Stimulated activated CD8-positive, alpha-beta memory T cell treated with anti-CD3 and anti-CD28 coated beads, Interleukin-15, amount 100 ng/mL, for 1 hour (primary cell): ENCODE data around the gene OTOF.

ENCODE experiments used
- DNase-seq: peaks from one replicate; pipeline ENCODE4 v3.0.0-alpha.2; 2020; ENCODE audit warnings: low read depth

OTOF gene

DNA sequence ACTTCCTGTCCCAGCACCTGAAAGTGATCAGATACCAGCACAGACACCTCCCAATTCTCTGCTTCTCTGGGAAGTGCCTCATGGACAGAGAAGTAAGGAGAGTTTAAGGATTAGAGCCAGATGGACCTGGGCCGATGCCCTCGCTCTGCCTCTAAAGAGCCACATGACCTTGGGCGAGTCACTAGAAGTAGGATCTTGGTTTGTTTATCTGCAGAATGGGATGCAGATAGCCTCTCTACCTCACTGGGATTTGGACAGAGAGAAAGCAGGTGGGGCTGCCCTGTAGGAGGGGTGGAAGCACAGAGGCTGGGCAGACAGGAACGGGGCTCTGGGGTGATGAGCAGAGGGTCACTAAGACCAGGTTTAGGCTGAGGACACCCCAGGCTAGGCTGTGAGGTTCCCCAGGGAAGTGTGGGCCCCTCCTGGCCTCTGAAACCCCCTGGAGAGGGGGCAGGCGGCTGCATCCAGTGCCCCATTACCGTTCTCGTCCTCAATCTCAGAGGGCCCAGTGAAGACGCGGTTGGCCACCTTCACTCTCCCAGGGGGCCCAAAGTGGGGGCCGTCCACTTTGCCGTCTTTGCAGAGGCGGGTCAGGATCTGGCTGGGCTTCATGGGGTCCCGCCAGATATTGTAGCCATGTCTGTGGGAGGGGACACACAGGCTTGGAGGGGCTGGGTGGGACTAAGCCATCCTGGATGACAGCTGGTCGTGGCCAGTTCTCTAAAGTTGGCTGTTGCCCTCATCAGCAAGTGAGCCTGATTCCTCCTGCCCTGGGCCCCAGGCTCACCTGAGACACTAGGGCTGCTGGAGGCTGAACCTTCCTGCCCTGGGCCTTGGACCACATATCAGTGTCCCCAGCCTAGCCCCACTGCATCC lies 13.3 kb downstream of the OTOF start:
- no peak for DNase-seq

GRCh38 chr2:26463244-26464192 lies 14.4 kb downstream of the OTOF start:
- no peak for DNase-seq

- no peak for DNase-seq
Observed at GRCh38 chr2:26462511-26463243, 15.2 kb downstream of the OTOF start.

DNA sequence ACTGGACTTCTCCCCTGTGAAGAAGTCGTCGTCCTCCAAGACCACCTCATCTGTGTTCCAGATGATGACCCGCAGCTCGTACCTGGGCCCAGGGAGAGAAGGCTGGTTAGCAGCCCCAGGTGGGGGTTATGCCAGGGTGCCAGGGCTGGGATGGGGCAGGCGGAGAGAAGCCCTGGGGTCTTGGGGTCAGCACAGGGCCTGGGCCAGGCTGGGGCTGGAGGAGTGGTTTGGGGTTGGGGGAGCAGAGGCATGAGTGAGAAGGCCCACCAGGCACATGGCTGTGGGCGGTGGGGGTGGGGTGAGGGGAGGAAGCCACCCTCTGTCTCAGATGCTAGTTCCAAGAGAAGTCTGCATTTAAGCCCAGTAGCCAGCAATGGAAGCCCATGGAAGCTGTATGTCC lies 15.8 kb downstream of the OTOF start:
- no peak for DNase-seq

- no peak for DNase-seq
Observed at GRCh38 chr2:26461601-26462023, 16.3 kb downstream of the OTOF start.

GRCh38 chr2:26460613-26461031 lies 17.3 kb downstream of the OTOF start:
- DNase-seq, result no peak

DNA sequence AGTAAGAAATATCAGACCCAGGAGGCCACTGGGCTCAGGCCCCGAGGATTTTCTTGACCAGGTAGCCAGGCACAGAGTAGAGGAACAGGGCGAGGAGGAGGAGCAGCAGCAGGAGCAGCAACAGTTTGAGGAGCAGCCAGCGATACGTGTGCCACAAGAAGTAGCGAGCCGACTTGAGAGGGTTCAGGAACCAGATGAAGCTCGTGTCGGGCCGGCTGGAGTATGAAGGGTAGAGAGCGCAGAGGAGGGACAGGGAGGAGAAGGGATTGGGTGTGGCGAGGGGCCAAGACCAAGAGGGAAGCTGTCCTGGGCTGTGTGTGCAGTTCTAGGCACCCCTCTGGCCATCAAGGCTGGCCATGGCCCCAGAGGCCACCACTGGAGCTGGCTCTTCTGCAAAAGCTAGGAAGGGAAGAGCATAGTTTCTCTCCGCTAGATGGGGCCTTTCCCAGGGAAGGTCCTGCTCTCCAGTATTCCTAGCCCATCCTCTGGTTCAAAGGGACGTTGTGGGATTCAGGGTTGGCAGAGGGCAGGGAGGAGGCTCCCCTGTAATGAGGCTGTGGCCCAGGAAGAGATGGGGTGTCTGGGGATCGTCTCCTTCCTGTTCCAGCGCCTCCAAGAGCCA lies 17.8 kb downstream of the OTOF start:
- DNase-seq, result no peak

GRCh38 chr2:26458365-26459042 lies 19.4 kb downstream of the OTOF start:
- DNase-seq, result no peak

DNA sequence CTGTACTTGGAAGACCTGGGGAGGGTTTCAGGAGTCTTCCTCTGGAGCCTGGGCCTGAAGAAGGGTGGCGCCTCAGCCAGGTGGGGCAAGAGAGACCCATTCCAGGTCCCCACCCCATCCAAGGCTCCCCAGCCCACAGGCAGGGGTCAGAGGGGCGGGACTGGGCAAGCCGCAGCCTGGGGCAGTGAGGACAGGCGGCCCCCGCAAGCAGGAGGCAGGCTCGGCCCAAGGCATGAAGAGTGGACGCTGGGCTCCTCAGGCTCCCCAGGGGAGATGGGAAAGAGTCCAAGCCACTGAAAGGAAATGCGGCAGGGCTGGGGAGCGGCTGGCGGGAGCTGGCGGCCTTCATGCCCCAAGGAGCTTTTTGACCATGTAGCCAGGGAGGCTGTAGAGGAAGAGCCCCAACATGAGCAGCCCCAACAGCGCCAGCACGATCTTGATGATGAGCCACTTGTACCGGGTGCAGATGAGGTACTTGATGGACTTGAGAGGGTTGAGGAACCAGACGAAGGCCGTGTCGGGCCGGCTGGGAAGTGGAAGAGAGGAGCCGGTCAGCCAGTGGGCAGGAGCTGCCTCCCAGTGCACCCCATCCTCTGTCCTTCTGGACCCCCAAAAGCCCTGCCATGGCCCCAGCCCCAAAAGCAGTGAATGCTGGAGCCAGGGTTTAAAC lies 20.1 kb downstream of the OTOF start:
- no peak for DNase-seq

- DNase-seq, result no peak
Observed at GRCh38 chr2:26457251-26457666, 20.7 kb downstream of the OTOF start.

DNA sequence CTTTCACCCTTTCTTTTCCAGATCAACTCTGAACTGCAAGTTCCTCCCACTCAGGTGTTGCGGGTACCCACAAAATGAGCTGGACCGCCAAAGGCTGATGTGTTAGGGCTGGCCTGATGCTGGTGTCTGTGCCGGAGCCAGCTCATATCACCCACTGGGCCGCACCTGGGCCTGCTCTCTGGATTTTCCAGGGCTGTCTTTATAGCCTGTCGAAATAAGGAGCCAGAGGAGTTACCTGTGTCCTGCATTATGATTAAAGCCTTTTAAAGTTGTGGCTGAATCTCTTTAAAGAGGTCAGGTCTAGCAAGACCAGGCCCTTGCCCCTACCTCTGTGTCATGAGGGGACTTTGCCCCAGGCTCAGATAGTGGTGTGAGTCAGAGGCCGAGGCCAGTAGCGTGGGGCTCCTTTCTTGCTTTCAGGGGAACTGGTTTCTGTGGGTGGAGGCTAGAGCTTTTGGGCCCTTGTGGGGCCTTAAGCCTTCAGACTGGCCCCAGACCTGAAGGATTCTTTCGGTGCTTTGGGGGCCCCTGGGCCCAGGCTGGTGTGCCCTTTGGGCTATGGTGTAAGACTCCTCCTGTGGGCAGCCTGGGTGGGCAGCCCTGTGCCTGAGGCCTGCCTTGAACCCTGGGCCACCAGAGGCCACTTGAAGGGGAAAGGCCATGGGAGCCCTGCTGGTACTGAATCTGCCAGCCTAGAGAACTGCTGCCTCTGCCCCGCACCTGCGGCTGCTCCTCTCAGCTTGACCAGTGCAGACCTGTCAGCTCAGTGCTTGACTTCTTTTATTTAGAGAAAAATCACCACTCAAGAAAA lies 21.3 kb downstream of the OTOF start:
- no peak for DNase-seq

DNA sequence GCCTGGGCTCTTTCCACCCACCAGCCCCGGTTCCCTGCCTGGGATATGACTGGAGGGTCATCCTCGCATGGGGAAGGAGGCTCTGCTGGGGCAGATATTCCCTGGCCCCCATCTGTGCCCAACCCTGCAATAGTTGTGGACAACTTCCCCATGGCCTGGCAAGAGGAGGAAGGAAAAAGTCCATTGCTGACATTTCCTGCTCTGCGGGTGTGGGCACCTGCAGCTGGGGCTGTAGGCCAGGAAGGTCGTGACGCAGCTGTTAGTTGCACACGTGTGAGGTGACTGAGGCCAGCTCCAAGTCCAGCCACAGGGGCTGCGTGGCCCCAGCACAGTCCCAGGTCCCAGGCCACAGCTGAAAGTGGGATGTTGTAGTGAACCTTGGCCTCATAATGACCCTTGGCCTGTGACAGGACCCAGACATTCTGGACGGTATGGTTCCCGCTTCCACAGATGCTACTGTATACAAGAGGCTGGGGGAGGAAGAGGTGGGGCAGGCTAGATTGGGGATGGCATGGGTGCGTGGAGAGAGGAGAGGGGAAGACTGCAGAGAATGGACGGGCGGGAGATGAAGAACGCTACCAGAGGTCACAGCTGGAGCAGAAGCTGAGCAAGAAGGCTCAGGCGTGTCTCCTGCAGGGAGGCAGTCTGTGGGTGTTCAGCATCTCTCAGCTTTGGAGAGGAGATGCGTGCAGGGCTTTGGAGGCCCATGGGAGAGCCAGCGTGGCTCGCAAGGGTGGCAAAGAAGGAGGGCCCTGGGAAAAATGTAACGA lies 22.1 kb downstream of the OTOF start:
- DNase-seq, result no peak

DNA sequence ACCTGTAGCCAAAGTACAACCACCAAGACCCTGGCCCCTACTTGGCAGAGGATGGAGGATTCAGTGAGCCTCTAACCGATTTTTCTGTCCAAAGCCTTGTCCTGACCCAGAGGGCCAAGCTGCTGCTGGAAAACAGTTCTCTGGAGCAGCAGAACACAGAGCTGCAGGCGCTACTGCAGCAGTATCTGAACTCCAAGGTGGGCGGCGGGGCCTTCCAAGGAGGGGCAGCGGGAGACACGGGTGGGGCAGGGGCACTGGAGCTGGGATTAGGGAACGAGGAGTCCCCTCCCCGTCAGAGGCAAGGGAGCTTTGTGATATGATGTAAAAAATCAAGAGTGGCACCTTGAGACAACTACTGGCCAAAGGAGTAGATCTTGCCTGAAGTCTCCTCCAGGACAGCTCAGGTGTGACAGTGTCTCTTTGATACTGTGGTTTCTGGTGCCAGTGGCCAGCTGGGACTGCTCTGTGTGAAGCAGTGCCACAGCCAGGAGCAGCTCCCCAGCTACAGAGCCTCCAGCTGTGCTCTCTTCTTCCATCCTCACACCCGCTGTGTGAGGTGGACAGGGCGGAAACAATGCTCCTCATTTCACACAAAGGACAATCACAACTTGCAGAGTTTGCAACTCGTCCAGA lies 22.8 kb downstream of the OTOF start:
- DNase-seq, result no peak

DNA sequence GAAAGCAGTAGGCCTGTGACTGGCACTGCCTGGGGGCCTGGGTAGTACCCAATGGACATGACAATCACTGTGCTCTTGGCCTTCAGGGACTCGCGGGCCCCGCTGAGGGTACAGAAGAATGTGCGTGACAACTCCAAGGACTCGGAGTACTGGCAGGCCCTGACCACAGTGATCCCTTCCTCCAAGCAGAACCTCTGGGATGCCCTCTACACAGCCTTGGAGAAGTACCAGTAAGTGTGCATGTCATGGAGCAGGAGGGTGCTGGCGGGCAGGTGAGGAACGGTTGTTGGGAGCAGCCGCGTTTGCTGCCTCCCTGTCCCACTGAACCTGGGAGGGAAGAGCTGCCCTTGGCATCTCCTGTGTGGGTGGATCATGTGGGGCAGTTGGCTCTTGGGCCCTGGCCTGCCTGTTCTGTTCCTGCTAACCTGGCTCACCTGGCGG lies 23.3 kb downstream of the OTOF start:
- no peak for DNase-seq

DNA sequence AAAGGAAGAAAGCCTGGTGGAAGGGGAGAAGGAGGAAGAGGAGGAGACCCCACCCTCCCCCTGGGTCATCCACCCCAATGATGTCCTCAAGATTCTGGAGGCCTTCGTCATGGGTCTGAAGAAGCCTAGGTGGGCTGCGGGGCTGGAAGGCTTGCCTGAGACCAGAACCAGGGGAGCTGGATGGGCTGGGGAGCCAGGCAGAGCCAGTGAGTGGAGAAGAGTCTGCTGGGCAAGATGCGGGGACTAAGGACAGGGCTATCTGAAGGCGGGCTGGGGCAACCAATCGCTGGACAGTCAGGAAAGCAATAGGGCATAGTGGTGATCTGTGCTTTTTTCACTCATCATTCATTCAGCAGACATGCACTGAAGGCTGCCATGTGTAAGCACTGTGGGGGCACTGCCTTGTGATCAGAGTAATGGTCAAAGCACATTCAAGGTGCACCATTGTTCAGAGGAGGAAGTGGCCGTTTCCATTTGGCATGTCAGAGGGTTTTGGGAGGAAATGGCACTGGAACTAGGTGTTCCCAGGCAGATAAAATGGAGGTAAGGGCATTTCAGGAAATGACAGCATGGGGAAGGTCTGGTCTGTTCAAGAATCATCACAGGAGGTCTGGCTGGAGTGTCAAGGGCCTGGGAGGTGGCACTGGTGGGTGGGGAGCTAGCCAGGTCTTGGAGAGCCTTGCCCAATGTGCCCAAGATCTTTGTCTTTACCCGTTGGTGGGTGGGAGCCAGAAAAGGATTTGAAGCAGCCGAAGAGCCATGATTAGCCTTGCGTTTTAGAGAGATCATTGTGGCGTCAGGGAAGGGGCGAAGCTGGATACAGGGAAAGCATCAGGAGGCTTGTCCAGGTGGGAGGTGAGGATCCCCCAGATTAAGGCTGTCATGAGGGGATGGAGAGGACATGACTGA lies 24.2 kb downstream of the OTOF start:
- no peak for DNase-seq

- no peak for DNase-seq
Observed at GRCh38 chr2:26451700-26452099, 26.2 kb downstream of the OTOF start.

DNA sequence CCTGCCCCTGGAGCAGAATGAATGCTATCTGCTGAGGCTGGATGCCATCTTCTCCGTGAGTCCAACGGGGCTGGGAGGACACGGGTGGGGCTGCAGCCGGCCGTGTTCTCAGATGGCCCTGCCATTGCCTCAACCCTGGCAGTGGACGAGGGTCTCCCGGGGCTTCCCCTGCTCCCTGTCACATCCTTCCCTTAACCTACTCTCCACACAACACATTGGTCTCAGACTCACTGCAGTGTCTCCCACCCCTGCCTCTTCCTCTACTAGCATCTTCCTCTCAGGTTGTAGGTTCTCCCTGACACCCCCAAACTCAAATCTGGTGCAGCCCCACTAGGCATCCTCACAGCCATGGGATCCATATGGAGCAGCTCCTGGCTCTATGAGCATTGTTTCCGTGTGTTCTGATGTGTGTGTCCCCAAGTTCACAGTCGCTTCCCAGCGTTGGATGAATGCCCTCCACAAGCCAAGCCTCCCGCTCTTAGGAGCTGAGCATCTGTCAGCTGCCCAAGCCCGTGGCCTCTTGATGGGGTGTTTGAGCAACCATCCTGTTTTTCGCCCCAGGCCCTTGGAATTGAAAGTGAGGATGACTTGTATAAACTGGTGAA lies 27.8 kb downstream of the OTOF start:
- DNase-seq, result no peak
